SH-SY5Y (cell line): ENCODE data around the gene SLC39A6.

Source experiments
- GATA2 ChIP-seq: IDR thresholded peaks from 2 replicates; pipeline ENCODE4 v1.6.1; 2011; ENCODE audit warnings: mild to moderate bottlenecking, low read depth, low read length
- GATA3 ChIP-seq: IDR thresholded peaks from 2 replicates; pipeline ENCODE4 v1.6.1; 2011; ENCODE audit warnings: low read depth, mild to moderate bottlenecking, low read length, moderate library complexity

GRCh38 chr18:36066001-36066400 lies 63.1 kb downstream of the SLC39A6 start:
- TF ChIP-seq GATA3 (no peak), GATA2 (no peak)
